Glutamatergic neuron (in vitro differentiated cells): ENCODE data around the gene TANGO6. TPM values are rescaled to one million over a fixed set of nuclear protein-coding genes. Genes with fewer than 3 reads are reported as not detected.
"Not testable (repeated sequence)": the region's sequence is repeated elsewhere in the genome, so short reads cannot be mapped to it uniquely, and the experiment has no call there.

Experiments used
- DNase-seq: peaks from one replicate; pipeline ENCODE4 v3.0.0; 2022
- H3K27ac Mint-ChIP-seq: one replicate; pipeline ENCODE4 v1.8.0; 2020; ENCODE audit warnings: mild to moderate bottlenecking, mixed read lengths, inconsistent platforms; ENCODE audit not compliant: unreplicated experiment
- H3K27me3 Mint-ChIP-seq: one replicate; pipeline ENCODE4 v1.8.0; 2020; ENCODE audit warnings: mild to moderate bottlenecking, moderate library complexity, mixed read lengths, inconsistent platforms; ENCODE audit not compliant: unreplicated experiment
- H3K36me3 Mint-ChIP-seq: one replicate; pipeline ENCODE4 v1.8.0; 2020; ENCODE audit warnings: mild to moderate bottlenecking, mixed read lengths, inconsistent platforms; ENCODE audit not compliant: unreplicated experiment
- H3K4me1 Mint-ChIP-seq: one replicate; pipeline ENCODE4 v1.8.0; 2020; ENCODE audit warnings: mild to moderate bottlenecking, low read depth, mixed read lengths, inconsistent platforms; ENCODE audit not compliant: unreplicated experiment
- H3K4me3 Mint-ChIP-seq: one replicate; pipeline ENCODE4 v1.8.0; 2020; ENCODE audit warnings: mild to moderate bottlenecking, mixed read lengths, inconsistent platforms; ENCODE audit not compliant: unreplicated experiment
- H3K9me3 Mint-ChIP-seq: one replicate; pipeline ENCODE4 v1.8.0; 2020; ENCODE audit warnings: mild to moderate bottlenecking, moderate library complexity, mixed read lengths, inconsistent platforms; ENCODE audit not compliant: unreplicated experiment
- total RNA-seq: library from RNA; stranded (reverse); fragmentation: NEBNext Ultra II Directional; extraction: Animal tissue kit (Norgen Biotek cat#: 25700); gene quantifications from one replicate; pipeline ENCODE4 v1.2.1, GENCODE V29; 2021; ENCODE audit not compliant: unreplicated experiment
- TF ChIP-seq, protein P1 (sequence below): fragments of 200-600 bp; sonication (generic); IDR thresholded peaks from one replicate; pipeline ENCODE4 v1.5.0; 2021; ENCODE audit not compliant: partially characterized antibody, unreplicated experiment

The TANGO6 gene
- total RNA-seq, 1 donor from 2014 or later: 16.1 TPM

DNA sequence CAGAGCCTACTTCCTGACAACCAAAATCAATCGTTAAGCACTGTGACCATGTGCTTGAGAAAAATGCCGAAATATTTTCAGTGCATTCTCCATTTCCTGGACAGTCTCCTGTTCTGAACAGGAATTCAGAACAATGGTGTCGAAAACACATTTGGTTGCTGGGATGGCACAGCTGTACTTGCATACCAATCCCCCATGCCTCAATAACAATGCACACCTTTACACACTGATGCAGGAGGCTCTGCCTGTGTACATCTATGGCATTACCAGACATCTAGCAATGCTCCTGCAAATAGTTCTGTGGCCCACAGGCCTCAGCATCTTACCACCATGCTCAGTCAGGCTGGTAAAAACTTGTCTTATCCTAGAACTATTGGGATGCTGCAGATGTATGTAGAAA lies 282.9 kb downstream of the TANGO6 start:
- Mint-ChIP-seq H3K36me3 (no peaks in the 10 kb centered on the region), H3K4me3 (no peak overlapping the region), H3K4me1 (peaks cover 6% of the 10 kb centered on the region), H3K27me3 (no peaks in the 10 kb centered on the region), H3K27ac (no peak overlapping the region), H3K9me3 (no peaks in the 10 kb centered on the region)
- TF ChIP-seq, protein P1, sequence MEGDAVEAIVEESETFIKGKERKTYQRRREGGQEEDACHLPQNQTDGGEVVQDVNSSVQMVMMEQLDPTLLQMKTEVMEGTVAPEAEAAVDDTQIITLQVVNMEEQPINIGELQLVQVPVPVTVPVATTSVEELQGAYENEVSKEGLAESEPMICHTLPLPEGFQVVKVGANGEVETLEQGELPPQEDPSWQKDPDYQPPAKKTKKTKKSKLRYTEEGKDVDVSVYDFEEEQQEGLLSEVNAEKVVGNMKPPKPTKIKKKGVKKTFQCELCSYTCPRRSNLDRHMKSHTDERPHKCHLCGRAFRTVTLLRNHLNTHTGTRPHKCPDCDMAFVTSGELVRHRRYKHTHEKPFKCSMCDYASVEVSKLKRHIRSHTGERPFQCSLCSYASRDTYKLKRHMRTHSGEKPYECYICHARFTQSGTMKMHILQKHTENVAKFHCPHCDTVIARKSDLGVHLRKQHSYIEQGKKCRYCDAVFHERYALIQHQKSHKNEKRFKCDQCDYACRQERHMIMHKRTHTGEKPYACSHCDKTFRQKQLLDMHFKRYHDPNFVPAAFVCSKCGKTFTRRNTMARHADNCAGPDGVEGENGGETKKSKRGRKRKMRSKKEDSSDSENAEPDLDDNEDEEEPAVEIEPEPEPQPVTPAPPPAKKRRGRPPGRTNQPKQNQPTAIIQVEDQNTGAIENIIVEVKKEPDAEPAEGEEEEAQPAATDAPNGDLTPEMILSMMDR: no peak
- no peak for DNase-seq

DNA sequence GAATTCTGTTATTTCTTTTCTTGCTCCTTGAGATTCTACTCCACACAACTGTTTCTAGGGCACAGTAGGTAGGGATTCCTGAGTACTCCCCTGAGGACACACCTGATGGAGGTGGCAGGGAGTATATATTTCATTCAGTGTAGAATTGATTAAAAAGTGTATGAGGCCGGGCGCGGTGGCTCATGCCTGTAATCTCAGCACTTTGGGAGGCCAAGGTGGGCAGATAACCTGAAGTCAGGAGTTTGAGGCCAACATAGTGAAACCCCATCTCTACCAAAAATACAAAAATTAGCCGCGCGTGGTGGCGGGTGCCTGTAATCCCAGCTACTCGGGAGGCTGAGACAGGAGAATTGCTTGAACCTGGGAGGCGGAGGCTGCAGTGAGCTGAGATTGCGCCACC lies 283.5 kb downstream of the TANGO6 start:
- H3K9me3 Mint-ChIP-seq, H3K4me3 Mint-ChIP-seq, H3K4me1 Mint-ChIP-seq, H3K27me3 Mint-ChIP-seq, H3K27ac Mint-ChIP-seq, H3K36me3 Mint-ChIP-seq, DNase-seq: not testable (repeated sequence)

DNA sequence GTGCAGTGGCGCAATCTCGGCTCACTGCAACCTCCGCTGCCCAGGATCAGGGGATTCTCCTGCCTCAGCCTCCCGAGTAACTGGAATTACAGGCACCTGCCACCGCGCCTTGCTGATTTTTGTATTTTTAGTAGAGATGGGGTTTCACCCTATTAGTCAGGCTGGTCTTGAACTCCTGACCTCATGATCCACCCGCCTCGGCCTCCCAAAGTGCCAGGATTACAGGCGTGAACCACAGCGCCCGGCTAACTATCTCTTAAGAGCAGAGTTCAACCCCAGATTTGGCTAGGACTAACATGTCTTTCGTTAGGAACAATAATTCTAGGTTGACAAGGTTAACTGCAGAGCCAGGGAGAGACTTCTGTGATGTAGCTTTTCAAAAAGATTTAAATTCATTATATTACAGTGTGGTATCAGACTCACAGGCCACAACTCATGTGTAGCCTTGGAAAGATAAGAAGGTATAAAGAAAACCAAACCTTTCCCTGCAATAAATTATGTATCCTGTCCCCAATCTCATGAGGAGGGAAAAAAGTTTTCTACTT lies 284.7 kb downstream of the TANGO6 start:
- Mint-ChIP-seq H3K4me3 (no peak overlapping the region), H3K9me3 (peaks cover 5% of the 10 kb centered on the region), H3K36me3 (no peaks in the 10 kb centered on the region), H3K27me3 (peaks cover 6% of the 10 kb centered on the region), H3K27ac (no peak overlapping the region), H3K4me1 (peaks cover 6% of the 10 kb centered on the region)
- DNase-seq: no peak
- TF ChIP-seq, protein P1: no peak

DNA sequence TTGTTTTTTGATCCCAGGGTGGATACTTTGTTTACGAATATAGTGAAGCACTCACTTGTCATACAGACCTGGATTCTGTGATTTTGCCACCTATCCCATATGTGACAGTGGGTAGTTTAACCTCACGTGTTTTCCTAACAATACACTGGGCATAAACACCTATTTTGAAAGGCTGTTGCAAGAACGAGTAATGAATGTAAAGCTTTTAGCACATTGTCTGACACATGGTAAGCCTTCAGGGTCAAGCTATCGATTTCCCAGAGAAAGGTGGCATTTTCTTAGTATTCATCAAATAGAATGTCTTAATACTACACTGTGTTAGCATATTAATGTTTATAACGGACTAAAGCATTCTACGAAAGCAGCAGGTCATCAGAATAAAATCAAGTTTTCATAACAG lies 287.1 kb downstream of the TANGO6 start:
- Mint-ChIP-seq H3K9me3 (peaks cover 5% of the 10 kb centered on the region), H3K36me3 (no peaks in the 10 kb centered on the region), H3K4me1 (peaks cover 18% of the 10 kb centered on the region), H3K27ac (peak overlapping the region; percentile 4), H3K4me3 (peak overlapping the region; percentile 91), H3K27me3 (peaks cover 6% of the 10 kb centered on the region)
- DNase-seq: no peak
- TF ChIP-seq, protein P1: no peak

DNA sequence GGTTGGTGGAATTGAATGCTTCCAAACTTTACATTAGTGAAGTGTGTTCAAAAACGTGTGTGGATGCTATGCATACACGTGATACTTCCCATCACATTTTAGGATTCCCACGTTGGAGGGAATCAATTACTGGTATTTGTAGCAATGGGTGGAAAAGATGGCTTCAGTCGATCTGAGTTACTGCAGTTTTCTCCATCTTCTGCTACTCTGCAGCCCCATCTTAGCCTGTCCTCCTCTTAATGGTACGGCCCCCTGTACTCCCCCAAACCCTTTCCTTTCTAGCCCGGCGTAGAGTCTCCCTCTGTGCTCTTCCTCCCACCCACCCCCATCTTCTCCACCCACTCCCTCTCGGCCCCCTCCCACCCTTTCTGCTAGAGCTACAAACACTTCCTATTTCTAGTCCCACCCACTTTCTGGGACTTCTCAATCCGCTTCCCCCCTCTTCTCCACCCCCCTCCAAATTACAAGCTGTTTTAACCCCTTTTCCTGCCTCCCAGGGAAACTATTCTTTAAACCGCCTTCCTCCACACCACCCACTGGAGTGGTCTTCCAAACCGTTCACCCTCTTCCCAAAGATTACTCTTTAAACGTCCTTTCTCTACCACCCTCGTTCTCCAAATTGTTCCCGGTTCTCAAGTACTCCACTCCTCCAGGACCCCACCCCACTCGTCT lies 288.0 kb downstream of the TANGO6 start:
- TF ChIP-seq, protein P1: no peak
- Mint-ChIP-seq H3K36me3 (no peaks in the 10 kb centered on the region), H3K4me1 (peaks cover 18% of the 10 kb centered on the region), H3K9me3 (peaks cover 5% of the 10 kb centered on the region), H3K27ac (peak overlapping the region; percentile 90), H3K4me3 (peak overlapping the region; percentile 91), H3K27me3 (peaks cover 6% of the 10 kb centered on the region)
- no peak for DNase-seq
